ENCODE data around the gene ANKRD13D. TPM values are rescaled to one million over a fixed set of nuclear protein-coding genes. Genes with fewer than 3 reads are reported as not detected.

ANKRD13D gene
- total RNA-seq, 4 donors from 2014 or later: 46.8 to 158 (median 69.5) TPM

DNA sequence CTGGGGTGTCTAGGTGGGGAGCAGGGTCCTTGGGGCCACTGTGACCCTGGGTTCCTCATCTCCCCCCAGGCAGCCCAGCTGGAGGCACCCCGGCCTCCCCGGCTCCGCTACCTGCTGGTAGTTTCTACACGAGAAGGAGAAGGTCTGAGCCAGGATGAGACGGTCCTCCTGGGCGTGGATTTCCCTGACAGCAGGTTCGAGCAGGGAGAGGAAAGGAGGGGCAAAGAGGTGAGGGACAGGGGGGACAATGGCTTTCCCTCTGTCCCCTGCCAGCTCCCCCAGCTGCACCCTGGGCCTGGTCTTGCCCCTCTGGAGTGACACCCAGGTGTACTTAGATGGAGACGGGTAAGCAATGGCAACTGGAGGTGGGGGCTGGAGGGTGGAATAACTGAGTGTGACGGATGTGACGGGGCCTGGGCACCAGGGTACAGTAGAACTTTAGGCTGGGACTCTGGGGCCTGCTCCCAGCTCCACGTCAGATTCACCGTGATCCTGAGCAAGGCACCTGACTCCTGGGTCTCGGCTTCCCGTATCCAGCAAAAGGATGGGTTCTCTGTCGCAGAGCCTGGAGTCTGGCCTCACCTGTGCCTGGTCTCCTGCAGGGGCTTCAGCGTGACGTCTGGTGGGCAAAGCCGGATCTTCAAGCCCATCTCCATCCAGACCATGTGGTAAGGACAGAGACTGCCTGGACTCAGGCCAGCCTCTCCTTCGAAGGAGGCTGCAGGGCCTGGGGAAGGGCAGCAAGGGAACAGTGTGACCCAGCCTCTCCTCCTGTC lies 17.9 kb downstream of the ANKRD13D start:
- Histone ChIP-seq H3K4me1 (peaks cover 0 to 31% (median 19%) of the 10 kb centered on the region in 4 donors), H3K4me3 (no peak overlapping the region), H3K27ac (no peak overlapping the region), H3K36me3 (peaks cover 0 to 58% (median 0%) of the 10 kb centered on the region in 3 donors), H3K27me3 (no peaks in the 10 kb centered on the region), H3K9me3 (no peaks in the 10 kb centered on the region)
- DNase-seq (ENCODE audit: low spot score in 2 of 2): no peak
- TF ChIP-seq EP300 (IDR thresholded peaks at IDR 0.05) (no peak), CTCF (IDR thresholded peaks at IDR 0.05) (no peak), POLR2A (IDR thresholded peaks at IDR 0.05) (no peak)
- 87% methylated on average over 15 to 19 of the region's 19 CpGs for WGBS, 2 donors

- Histone ChIP-seq H3K4me1 (peaks cover 0 to 31% (median 14%) of the 10 kb centered on the region in 4 donors), H3K27ac (no peak overlapping the region), H3K27me3 (no peaks in the 10 kb centered on the region), H3K9me3 (no peaks in the 10 kb centered on the region), H3K36me3 (peaks cover 0 to 57% (median 0%) of the 10 kb centered on the region in 3 donors), H3K4me3 (no peak overlapping the region)
- WGBS, 2 donors: 84 to 90% methylated on average over 10 to 12 of the region's 12 CpGs
- DNase-seq (ENCODE audit: low spot score in 2 of 2): no peak
- no peak for TF ChIP-seq EP300 (IDR thresholded peaks at IDR 0.05)
- TF ChIP-seq CTCF (IDR thresholded peaks at IDR 0.05): no peak
- TF ChIP-seq POLR2A (IDR thresholded peaks at IDR 0.05): no peak
Measured at GRCh38 chr11:67307545-67308001, 18.5 kb downstream of the ANKRD13D start.

DNA sequence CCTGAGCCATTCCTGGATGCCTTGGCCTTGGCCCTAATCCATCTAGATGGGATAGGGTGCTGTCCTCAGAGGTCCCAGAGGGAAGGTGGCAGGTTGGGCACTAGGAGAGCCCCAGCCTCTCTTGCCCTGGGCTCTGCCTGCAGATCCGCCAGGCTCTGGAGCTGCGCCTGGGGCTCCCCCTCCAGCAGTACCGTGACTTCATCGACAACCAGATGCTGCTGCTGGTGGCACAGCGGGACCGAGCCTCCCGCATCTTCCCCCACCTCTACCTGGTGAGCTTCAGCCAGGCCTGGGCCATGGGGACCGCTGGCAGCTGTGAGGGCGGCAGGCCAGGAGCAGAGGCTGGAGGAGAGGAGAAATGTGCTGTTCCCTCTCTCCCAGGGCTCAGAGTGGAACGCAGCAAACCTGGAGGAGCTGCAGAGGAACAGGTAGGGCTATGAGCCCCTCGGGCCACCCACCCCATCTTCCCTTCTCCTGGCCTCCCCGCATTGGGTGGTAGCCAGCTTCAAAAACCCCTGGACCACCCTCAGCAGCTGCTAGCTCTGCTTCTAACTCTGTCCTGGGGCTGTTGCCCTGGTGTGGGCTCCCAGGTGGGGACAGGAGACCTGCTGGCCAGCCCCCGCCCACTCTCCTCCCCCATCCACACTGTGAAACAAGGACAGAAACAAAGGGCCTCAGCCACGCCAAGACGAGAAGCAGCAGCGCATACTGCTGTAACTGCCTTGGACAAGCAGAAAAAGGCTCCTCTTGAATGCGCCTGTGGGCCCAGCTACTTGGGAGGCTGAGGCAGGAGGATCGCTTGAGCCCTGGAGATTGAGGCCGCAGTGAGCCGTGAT lies 19.1 kb downstream of the ANKRD13D start:
- Histone ChIP-seq H3K27me3 (no peaks in the 10 kb centered on the region), H3K9me3 (no peaks in the 10 kb centered on the region), H3K36me3 (peaks cover 0 to 57% (median 0%) of the 10 kb centered on the region in 3 donors), H3K27ac (no peak overlapping the region), H3K4me1 (peaks cover 0 to 27% (median 11%) of the 10 kb centered on the region in 4 donors), H3K4me3 (no peak overlapping the region)
- 89 to 90% methylated on average over 16 to 20 of the region's 20 CpGs for WGBS, 2 donors
- TF ChIP-seq EP300 (IDR thresholded peaks at IDR 0.05) (no peak), CTCF (IDR thresholded peaks at IDR 0.05) (no peak), POLR2A (IDR thresholded peaks at IDR 0.05) (no peak)
- DNase-seq (ENCODE audit: low spot score in 2 of 2): no peak

- Histone ChIP-seq H3K4me1 (peaks cover 0 to 22% (median 9%) of the 10 kb centered on the region in 4 donors), H3K9me3 (no peaks in the 10 kb centered on the region), H3K27ac (no peak overlapping the region), H3K4me3 (no peak overlapping the region), H3K27me3 (no peaks in the 10 kb centered on the region), H3K36me3 (peaks cover 0 to 57% (median 0%) of the 10 kb centered on the region in 3 donors)
- no peak for DNase-seq (ENCODE audit: low spot score in 2 of 2)
- TF ChIP-seq EP300 (IDR thresholded peaks at IDR 0.05) (no peak), POLR2A (IDR thresholded peaks at IDR 0.05) (no peak), CTCF (IDR thresholded peaks at IDR 0.05) (no peak)
- WGBS, 2 donors: 92 to 94% methylated on average over 6 to 11 of the region's 11 CpGs
Measured at GRCh38 chr11:67309166-67309565, 20.1 kb downstream of the ANKRD13D start.

All from tibial nerve (tissue), 4 donors.